A673 (cell line): Measurements from ENCODE around the gene SBK2. TPM values are rescaled to one million over a fixed set of nuclear protein-coding genes. Genes with fewer than 3 reads are reported as not detected.

Experiments used
- BruUV-seq: library from RNA; stranded (reverse); fragments of 400-500 nt; replicated peaks from 2 replicates; lab custom pipeline; 2021; lab: Mats Ljungman, UMichigan
- CTCF ChIA-PET: fragments of 300-600 bp; sonication (Branson Sonifier 250); formaldehyde crosslinking; loops from one replicate; lab custom pipeline; 2022; ENCODE audit warnings: antibody characterized with exemption; lab: Charles Lee
- POLR2A ChIA-PET: fragments of 300-600 bp; sonication (Branson Sonifier 250); formaldehyde crosslinking; loops from one replicate; lab custom pipeline; 2022; ENCODE audit warnings: antibody characterized with exemption; ENCODE audit not compliant: low non-redundant PET; lab: Charles Lee
- DNase-seq: peaks from one replicate; pipeline ENCODE4 v3.0.0-alpha.2; 2015; ENCODE audit warnings: low spot score
- H3K27ac ChIP-seq: fragments of 200-600 bp; sonication (generic); 2 replicates; pipeline ENCODE4 v1.5.1; 2016; ENCODE audit warnings: mixed run types, low read depth, mild to moderate bottlenecking, mixed read lengths, antibody characterized with exemption, low read length; ENCODE audit not compliant: poor library complexity, severe bottlenecking
- H3K27me3 ChIP-seq: fragments of 200-600 bp; sonication (generic); replicated peaks from 2 replicates; pipeline ENCODE4 v1.6.1; 2017; ENCODE audit warnings: mixed run types, low read depth, mild to moderate bottlenecking, mixed read lengths, antibody characterized with exemption, low read length; ENCODE audit not compliant: insufficient read depth, poor library complexity
- H3K36me3 ChIP-seq: fragments of 200-600 bp; sonication (generic); 2 replicates; pipeline ENCODE4 v1.6.1; 2016; ENCODE audit warnings: mixed run types, mild to moderate bottlenecking, mixed read lengths, antibody characterized with exemption, low read length; ENCODE audit not compliant: insufficient read depth, poor library complexity, severe bottlenecking
- H3K4me1 ChIP-seq: fragments of 200-600 bp; sonication (generic); 2 replicates; pipeline ENCODE4 v1.6.1; 2017; ENCODE audit warnings: mixed run types, mild to moderate bottlenecking, mixed read lengths, antibody characterized with exemption, low read length; ENCODE audit not compliant: insufficient read depth, poor library complexity, severe bottlenecking
- H3K4me3 ChIP-seq: fragments of 200-600 bp; sonication (generic); 2 replicates; pipeline ENCODE4 v1.5.1; 2016; ENCODE audit warnings: low read depth, mixed run types, mild to moderate bottlenecking, mixed read lengths, low read length; ENCODE audit not compliant: poor library complexity, severe bottlenecking
- H3K9me3 ChIP-seq: fragments of 200-600 bp; sonication (generic); 2 replicates; pipeline ENCODE4 v1.6.1; 2016; ENCODE audit warnings: mixed run types, low read depth, mild to moderate bottlenecking, mixed read lengths, antibody characterized with exemption, low read length; ENCODE audit not compliant: poor library complexity, severe bottlenecking
- CTCF ChIP-seq: fragments of 300-800, 200-600 bp; sonication (generic); conservative IDR thresholded peaks from 2 replicates; pipeline ENCODE4 v1.5.1; 2017; ENCODE audit warnings: low read depth, mild to moderate bottlenecking, antibody characterized with exemption, low read length, moderate library complexity, mixed read lengths
- EZH2 ChIP-seq: fragments of 200-600 bp; sonication (generic); IDR thresholded peaks from 2 replicates; pipeline ENCODE4 v1.6.1; 2017; ENCODE audit warnings: borderline replicate concordance, low read depth, mild to moderate bottlenecking, mixed read lengths, antibody characterized with exemption, low read length; ENCODE audit not compliant: poor library complexity, severe bottlenecking
- intact Hi-C: fragments of 100-400 bp; cut with micrococcal nuclease; formaldehyde crosslinking; loops from one replicate; pipeline ENCODE4 v1.10.0; 2022; ENCODE audit not compliant: unreplicated experiment
- total RNA-seq: library from RNA; stranded (reverse); gene quantifications from 2 replicates; pipeline ENCODE4 v1.2.3, GENCODE V29; 2021

Gene SBK2
- total RNA-seq, 1 experiment from 2014 or later = not detected

GRCh38 chr19:55492362-55492944, 44.5 kb downstream of the SBK2 start:
- intact Hi-C loops = no loop called here
- Histone ChIP-seq H3K27me3 (no peaks in the 10 kb centered on the region), H3K27ac (no peak overlapping the region), H3K9me3 (no peaks in the 10 kb centered on the region), H3K4me3 (no peak overlapping the region), H3K4me1 (peaks cover 12% of the 10 kb centered on the region), H3K36me3 (no peaks in the 10 kb centered on the region)
- ChIA-PET CTCF (no interaction called here), POLR2A (no interaction called here)
- no TSS peak for BruUV-seq
- DNase-seq = no peak
- TF ChIP-seq CTCF (no peak), EZH2 (no peak)

GRCh38 chr19:55491546-55492360, 45.2 kb downstream of the SBK2 start:
- no TSS peak for BruUV-seq
- ChIA-PET CTCF (no interaction called here), POLR2A (no interaction called here)
- TF ChIP-seq CTCF (no peak), EZH2 (no peak)
- H3K4me1 ChIP-seq = peaks cover 19% of the 10 kb centered on the region
- H3K27ac ChIP-seq = no peak overlapping the region
- no peak overlapping the region for H3K4me3 ChIP-seq
- intact Hi-C loops = no loop called here
- H3K36me3 ChIP-seq = no peaks in the 10 kb centered on the region
- H3K27me3 ChIP-seq = no peaks in the 10 kb centered on the region
- DNase-seq = no peak
- no peaks in the 10 kb centered on the region for H3K9me3 ChIP-seq

GRCh38 chr19:55490478-55491432, 46.2 kb downstream of the SBK2 start:
- no TSS peak for BruUV-seq
- ChIA-PET CTCF (no interaction called here), POLR2A (no interaction called here)
- no peak for DNase-seq
- TF ChIP-seq CTCF (no peak), EZH2 (no peak)
- Histone ChIP-seq H3K4me3 (no peak overlapping the region), H3K27ac (no peak overlapping the region), H3K4me1 (peaks cover 28% of the 10 kb centered on the region), H3K9me3 (no peaks in the 10 kb centered on the region), H3K36me3 (no peaks in the 10 kb centered on the region), H3K27me3 (no peaks in the 10 kb centered on the region)
- intact Hi-C loops = no loop called here
